ENCODE results near the gene TOMM40.

TOMM40 gene

DNA sequence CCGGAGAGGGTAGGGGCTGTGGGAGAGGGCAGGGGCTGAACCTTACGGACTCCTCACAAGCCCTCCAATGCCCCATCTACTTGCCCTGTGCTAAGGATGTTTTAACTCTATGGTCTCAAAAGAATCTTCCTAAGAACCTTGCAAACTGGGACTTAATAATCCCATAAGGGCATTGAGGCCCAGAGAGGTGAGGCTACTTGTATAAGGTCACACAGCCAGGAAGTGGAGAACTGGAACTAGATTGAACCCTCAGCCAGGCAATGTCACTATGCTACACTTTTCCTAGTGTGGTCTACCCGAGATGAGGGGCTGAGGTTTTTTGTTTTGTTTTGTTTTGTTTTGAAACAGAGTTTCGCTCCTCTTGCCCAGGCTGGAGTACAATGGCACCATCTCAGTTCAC is 40.5 kb downstream of the TOMM40 start:
- no peak for DNase-seq

DNA sequence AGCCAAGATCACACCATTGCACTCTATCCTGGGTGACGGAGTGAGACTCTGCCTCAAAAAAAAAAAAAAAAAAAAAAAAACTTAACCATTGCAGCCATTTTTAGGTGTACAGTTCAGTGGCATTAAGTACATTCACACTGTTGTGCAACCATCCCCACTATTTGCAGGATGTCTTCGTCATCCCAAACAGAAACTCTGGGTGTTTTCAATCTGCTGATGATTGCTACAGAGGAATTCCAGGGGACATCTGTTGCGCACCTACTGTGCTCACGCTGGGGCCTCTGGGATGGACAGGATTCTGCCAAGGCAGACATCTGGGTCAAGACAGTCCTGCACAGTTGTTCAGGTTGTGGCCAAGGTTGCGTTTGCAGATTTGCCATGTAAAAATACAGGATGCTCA is 48.6 kb downstream of the TOMM40 start:
- no peak for DNase-seq

DNA sequence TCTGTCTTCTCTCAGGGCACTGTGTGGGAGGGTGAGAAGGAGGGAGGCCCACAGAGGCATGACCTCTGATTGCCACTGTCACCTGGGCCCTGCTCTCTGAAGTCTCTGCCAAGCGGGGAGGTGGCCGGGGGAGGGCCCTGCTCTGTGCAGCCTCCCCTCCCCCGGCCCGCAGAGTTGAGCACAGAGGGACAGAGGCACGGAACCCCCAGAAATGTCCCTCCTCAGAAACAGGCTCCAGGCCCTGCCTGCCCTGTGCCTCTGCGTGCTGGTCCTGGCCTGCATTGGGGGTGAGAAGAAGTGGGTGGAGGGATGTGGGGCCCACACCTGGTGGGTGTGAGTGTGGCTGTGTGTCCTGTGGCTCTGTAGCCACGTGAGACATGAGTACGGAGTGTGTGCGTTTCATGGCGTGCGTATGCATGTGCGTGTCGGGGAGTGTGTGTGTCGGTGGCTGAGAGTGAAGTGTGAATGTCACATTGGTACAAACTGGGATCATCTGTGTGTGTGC is 51.1 kb downstream of the TOMM40 start, which contains the start of gene APOC4:
APOC4 (plus strand) TSS at position 171 of the 505 bp plus-strand sequence; CDS start at position 212, 41 bp downstream.
- no peak for DNase-seq

DNA sequence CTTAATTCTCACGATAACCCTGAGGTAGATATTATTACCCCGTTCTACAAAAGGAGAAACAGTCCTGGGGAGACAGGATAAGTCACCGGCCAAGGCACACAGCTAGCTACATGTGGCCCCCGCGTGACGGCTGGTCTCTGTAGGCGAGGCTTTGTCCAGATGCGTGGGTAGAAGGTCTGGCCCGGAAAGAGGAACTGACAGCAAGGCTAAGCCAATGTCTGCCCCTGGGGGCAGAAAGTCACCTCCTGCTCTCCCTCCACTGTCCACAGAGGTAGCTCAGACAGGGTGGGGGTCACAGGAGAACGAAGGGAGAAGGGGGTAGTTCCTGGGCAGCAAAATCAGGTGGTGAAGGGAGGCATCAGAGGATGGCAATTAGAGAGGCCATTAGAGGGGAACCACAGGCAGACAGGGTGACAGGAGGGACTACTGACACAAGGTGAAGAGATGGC is 52.8 kb downstream of the TOMM40 start:
- no peak for DNase-seq

GRCh38 chr19:44947041-44947581 is 56.1 kb downstream of the TOMM40 start:
- DNase-seq = no peak

GRCh38 chr19:44948237-44948636 is 57.2 kb downstream of the TOMM40 start:
- no peak for DNase-seq

DNA sequence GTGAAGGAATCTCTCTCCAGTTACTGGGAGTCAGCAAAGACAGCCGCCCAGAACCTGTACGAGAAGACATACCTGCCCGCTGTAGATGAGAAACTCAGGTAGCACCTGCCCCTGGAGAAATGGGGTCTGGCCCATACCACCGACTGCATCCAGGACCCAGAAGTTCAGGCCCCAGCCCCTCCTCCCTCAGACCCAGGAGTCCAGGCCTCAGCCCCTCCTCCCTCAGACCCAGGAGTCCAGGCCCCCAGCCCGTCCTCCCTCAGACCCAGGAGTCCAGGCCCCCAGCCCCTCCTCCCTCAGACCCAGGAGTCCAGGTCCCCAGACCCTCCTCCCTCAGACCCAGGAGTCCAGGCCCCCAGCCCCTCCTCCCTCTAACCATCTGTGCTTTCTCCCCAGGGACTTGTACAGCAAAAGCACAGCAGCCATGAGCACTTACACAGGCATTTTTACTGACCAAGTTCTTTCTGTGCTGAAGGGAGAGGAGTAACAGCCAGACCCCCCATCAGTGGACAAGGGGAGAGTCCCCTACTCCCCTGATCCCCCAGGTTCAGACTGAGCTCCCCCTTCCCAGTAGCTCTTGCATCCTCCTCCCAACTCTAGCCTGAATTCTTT is 57.8 kb downstream of the TOMM40 start:
- DNase-seq = no peak

DNA sequence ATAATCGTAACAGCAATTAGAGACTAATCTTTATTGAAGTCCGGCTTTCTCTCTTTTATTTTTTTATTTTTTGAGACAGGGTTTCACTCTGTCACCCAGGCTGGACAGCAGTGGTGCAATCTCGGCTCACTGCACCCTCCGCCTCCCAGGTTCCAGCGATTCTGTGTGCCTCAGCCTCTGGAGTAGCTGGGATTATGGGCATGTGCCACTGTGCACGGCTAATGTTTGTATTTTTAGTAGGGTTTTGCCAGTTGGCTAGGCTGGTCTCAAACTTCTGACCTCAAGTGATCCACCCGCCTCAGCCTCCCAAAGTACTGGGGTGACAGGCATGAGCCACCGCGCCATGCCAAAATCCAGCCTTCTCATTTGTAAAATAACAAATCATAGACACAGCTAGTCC is 58.5 kb downstream of the TOMM40 start:
- no peak for DNase-seq

GRCh38 chr19:44951179-44952159 is 60.4 kb downstream of the TOMM40 start:
- peak; percentile 62 for DNase-seq
